Measurements from ENCODE around the gene CCNYL1. TPM values are rescaled to one million over a fixed set of nuclear protein-coding genes. Genes with fewer than 3 reads are reported as not detected.

Gene CCNYL1
- polyA plus RNA-seq, 3 donors: 4.1 to 10.6 (median 4.6) TPM

- H3K4me2 ChIP-seq (replicated peaks; ENCODE audit: extremely low read depth, low read length, poor library complexity, severe bottlenecking): peak overlapping the region; percentile 73
- intact Hi-C loops (cut with micrococcal nuclease): loop anchor here (5.0 to 10.0 kb wide), 2 partner anchors 261 to 269 kb away; partner anchors contain the start of gene PLEKHM3 (in 1 of the 2)
- H3K9me3 Mint-ChIP-seq: peaks cover 0 to 3% (median 1%) of the 10 kb centered on the region in 7 donors
Observed at GRCh38 chr2:207766041-207766551, 54.7 kb downstream of the CCNYL1 start.

More at GRCh38 chr2:207766041-207766551, 54.7 kb downstream of the CCNYL1 start:
- peak overlapping the region; percentile 53 for H2AFZ ChIP-seq (ENCODE audit: insufficient read depth, low read depth, low read length, poor library complexity, severe bottlenecking)
- peaks cover 0 to 12% of the 10 kb centered on the region in 2 donors for H3K27me3 ChIP-seq (ENCODE audit: control insufficient read depth in 2 of 2, insufficient read depth in 2 of 2, low read length in 2 of 2)
- no peak for DNase-seq
- peak overlapping the region; percentile 73 to 94 for H3K4me3 Mint-ChIP-seq
- peaks cover 7 to 27% (median 22%) of the 10 kb centered on the region in 3 donors for H3K27me3 Mint-ChIP-seq (ENCODE audit: low read depth in 3 of 3)
- 20% methylated on average over 1 of the region's 5 CpGs for WGBS (ENCODE audit: insufficient coverage)
- TF ChIP-seq CTCF (IDR thresholded peaks at IDR 0.05): no peak
- H3K36me3 Mint-ChIP-seq: peaks cover 21 to 33% of the 10 kb centered on the region in 2 donors
- H3K9me3 ChIP-seq (replicated peaks in 1 of 2; ENCODE audit: control insufficient read depth in 1 of 2, insufficient read depth in 1 of 2, low read length in 2 of 2): no peaks in the 10 kb centered on the region
- H3K27ac ChIP-seq (ENCODE audit: low read depth in 1 of 2, low read length in 2 of 2): no peak overlapping the region
- peaks cover 10% of the 10 kb centered on the region for H3K79me2 ChIP-seq (ENCODE audit: insufficient read depth, low read length)
- peaks cover 0 to 20% of the 10 kb centered on the region in 2 donors for H3K36me3 ChIP-seq (replicated peaks in 1 of 2; ENCODE audit: control insufficient read depth in 1 of 2, insufficient read depth in 2 of 2, low read length in 2 of 2)
- H4K20me1 ChIP-seq (ENCODE audit: insufficient read depth, low read length): peaks cover 7% of the 10 kb centered on the region
- H3K4me3 ChIP-seq (replicated peaks in 1 of 3; ENCODE audit: low read depth in 2 of 3, low read length in 3 of 3): peak overlapping the region in 2 of 3 experiments; percentile 2 to 66
- H3K9ac ChIP-seq (ENCODE audit: insufficient read depth, low read length, poor library complexity, severe bottlenecking): no peak overlapping the region
- H3K4me1 Mint-ChIP-seq: peaks cover 45% of the 10 kb centered on the region
- H3K27ac Mint-ChIP-seq: no peak overlapping the region
- H3K4me1 ChIP-seq (ENCODE audit: control insufficient read depth in 1 of 2, insufficient read depth in 2 of 2, low read length in 2 of 2): peaks cover 41% of the 10 kb centered on the region in 2 donors
